K562 (cell line): ENCODE results near the gene IBTK.

ENCODE experiments used
- CHD1 ChIP-seq: fragments of 200-600 bp; sonication (generic); IDR thresholded peaks from one replicate; pipeline ENCODE4 v1.6.1; 2012; ENCODE audit warnings: mild to moderate bottlenecking, moderate library complexity, low read length, inconsistent platforms
- TF ChIP-seq, protein P1 (sequence below), 2 experiments: fragments of 450-650 bp; IDR thresholded peaks; 2 replicates each; pipeline ENCODE4 v1.6.1; 2018; ENCODE audit warnings: mild to moderate bottlenecking in 2 of 2, low read depth in 1 of 2; ENCODE audit not compliant: partially characterized antibody in 2 of 2
- TF ChIP-seq, protein P2 (sequence below), 3 experiments: IDR thresholded peaks in 2 of 3; conservative IDR thresholded peaks in 1 of 3; 2 replicates each; pipeline ENCODE4 v1.5.1; 2011 to 2012; ENCODE audit warnings: low read length in 3 of 3, mild to moderate bottlenecking in 3 of 3, control low read depth in 2 of 3, improper control_type of control experiment in 1 of 3, inconsistent platforms in 1 of 3, low read depth in 1 of 3, mixed read lengths in 1 of 3, moderate library complexity in 1 of 3; ENCODE audit not compliant: insufficient read depth in 2 of 3

DNA sequence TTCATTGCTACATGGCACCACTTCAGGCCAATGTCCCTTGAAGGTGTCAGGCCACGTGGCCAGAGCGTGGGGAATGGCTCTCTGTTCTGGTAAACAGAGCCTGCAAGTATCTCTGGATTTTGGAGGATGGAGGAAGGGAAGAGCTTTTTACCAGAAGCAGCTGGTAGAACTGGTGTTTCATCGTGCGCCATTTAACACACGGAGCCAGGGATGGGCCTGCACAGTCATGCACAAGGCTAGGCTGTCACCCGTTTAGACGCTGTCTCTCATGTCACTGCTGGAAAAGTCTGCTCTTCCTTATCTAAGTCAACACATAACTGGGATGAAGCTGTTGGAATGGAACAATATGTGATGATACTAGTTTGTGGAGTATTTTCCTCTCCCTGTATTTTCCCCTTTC lies 123.9 kb downstream of the IBTK start:
- TF ChIP-seq, protein P1, sequence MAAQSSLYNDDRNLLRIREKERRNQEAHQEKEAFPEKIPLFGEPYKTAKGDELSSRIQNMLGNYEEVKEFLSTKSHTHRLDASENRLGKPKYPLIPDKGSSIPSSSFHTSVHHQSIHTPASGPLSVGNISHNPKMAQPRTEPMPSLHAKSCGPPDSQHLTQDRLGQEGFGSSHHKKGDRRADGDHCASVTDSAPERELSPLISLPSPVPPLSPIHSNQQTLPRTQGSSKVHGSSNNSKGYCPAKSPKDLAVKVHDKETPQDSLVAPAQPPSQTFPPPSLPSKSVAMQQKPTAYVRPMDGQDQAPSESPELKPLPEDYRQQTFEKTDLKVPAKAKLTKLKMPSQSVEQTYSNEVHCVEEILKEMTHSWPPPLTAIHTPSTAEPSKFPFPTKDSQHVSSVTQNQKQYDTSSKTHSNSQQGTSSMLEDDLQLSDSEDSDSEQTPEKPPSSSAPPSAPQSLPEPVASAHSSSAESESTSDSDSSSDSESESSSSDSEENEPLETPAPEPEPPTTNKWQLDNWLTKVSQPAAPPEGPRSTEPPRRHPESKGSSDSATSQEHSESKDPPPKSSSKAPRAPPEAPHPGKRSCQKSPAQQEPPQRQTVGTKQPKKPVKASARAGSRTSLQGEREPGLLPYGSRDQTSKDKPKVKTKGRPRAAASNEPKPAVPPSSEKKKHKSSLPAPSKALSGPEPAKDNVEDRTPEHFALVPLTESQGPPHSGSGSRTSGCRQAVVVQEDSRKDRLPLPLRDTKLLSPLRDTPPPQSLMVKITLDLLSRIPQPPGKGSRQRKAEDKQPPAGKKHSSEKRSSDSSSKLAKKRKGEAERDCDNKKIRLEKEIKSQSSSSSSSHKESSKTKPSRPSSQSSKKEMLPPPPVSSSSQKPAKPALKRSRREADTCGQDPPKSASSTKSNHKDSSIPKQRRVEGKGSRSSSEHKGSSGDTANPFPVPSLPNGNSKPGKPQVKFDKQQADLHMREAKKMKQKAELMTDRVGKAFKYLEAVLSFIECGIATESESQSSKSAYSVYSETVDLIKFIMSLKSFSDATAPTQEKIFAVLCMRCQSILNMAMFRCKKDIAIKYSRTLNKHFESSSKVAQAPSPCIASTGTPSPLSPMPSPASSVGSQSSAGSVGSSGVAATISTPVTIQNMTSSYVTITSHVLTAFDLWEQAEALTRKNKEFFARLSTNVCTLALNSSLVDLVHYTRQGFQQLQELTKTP (IDR thresholded peaks at IDR 0.05; ENCODE audit: low read depth in 1 of 2, partially characterized antibody in 2 of 2), result no peak
- TF ChIP-seq CHD1, result no peak
- TF ChIP-seq, protein P2, sequence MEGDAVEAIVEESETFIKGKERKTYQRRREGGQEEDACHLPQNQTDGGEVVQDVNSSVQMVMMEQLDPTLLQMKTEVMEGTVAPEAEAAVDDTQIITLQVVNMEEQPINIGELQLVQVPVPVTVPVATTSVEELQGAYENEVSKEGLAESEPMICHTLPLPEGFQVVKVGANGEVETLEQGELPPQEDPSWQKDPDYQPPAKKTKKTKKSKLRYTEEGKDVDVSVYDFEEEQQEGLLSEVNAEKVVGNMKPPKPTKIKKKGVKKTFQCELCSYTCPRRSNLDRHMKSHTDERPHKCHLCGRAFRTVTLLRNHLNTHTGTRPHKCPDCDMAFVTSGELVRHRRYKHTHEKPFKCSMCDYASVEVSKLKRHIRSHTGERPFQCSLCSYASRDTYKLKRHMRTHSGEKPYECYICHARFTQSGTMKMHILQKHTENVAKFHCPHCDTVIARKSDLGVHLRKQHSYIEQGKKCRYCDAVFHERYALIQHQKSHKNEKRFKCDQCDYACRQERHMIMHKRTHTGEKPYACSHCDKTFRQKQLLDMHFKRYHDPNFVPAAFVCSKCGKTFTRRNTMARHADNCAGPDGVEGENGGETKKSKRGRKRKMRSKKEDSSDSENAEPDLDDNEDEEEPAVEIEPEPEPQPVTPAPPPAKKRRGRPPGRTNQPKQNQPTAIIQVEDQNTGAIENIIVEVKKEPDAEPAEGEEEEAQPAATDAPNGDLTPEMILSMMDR (IDR thresholded peaks at IDR 0.05 in 2 of 3, conservative IDR thresholded peaks at IDR 0.05 in 1 of 3; ENCODE audit: insufficient read depth in 2 of 3, low read depth in 1 of 3, low read length in 3 of 3), result no peak
